Measurements from ENCODE around the gene HOXA3. TPM values are rescaled to one million over a fixed set of nuclear protein-coding genes. Genes with fewer than 3 reads are reported as not detected.
A peak's percentile ranks its signal among the peaks of the same experiment; 100 is the strongest.

Gene HOXA3
- total and polyA plus RNA-seq, 2 of the 13 experiments (the other 11 are each of a cell fraction or from before 2014, with no cell fraction given) = 2.9 to 4.6 TPM

DNA sequence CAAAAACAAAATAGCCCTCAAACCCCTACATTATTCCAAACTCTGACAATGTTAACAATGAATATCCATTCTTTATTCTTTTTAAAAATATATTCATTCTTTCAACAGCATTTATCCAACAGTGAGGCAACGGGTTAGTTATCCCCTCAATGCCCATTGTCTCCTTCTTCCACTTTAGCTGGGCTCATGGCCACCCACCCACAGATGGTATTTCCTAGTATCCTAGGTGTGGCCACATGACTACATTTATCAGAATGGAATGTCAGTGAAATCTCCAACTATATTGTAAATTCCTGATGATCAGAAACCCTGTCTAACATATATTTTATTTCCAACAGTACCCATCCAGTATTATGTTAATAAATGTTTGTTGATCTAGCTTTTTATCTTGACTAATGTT, 70.2 kb downstream of the HOXA3 start:
- 73% methylated on average over 1 of the region's 1 CpG for WGBS (ENCODE audit: low lambda C conversion rate)
- no peak for DNase-seq (ENCODE audit: low spot score)
- H3K79me2 ChIP-seq (ENCODE audit: insufficient read depth, low read length) = no peaks in the 10 kb centered on the region
- no peaks in the 10 kb centered on the region for H3K36me3 ChIP-seq (replicated peaks in 1 of 2; ENCODE audit: control insufficient read depth in 1 of 2, insufficient read depth in 2 of 2, low read length in 2 of 2)
- no peaks in the 10 kb centered on the region for H4K20me1 ChIP-seq (ENCODE audit: insufficient read depth, low read length)
- no peak for FAIRE-seq
- ChIA-PET CTCF (ENCODE audit: low intra/inter-chr PET ratio, low total read pairs) (no interaction called here), POLR2A (no interaction called here)
- TF ChIP-seq AGO1 (IDR thresholded peaks at IDR 0.05; ENCODE audit: low read depth, low read length, poor library complexity, severe bottlenecking) = no peak
- TF ChIP-seq NKX3-1 (CRISPR knock-in tag; IDR thresholded peaks at IDR 0.05) = no peak
- TF ChIP-seq THAP11 (CRISPR knock-in tag; IDR thresholded peaks at IDR 0.05) = no peak
- TF ChIP-seq REL (CRISPR knock-in tag; conservative IDR thresholded peaks at IDR 0.05) = no peak
- TF ChIP-seq ZNF709 (CRISPR knock-in tag; IDR thresholded peaks at IDR 0.05) = no peak
- TF ChIP-seq CBX2 (IDR thresholded peaks at IDR 0.05; ENCODE audit: low read depth, low read length) = no peak
- no peak for TF ChIP-seq CBX2 (CRISPR knock-in tag; IDR thresholded peaks at IDR 0.05; ENCODE audit: low read depth)
- TF ChIP-seq JDP2 (CRISPR knock-in tag; IDR thresholded peaks at IDR 0.05; ENCODE audit: borderline replicate concordance) = no peak
- TF ChIP-seq ZNF775 (CRISPR knock-in tag; IDR thresholded peaks at IDR 0.05; ENCODE audit: borderline replicate concordance) = no peak
- TF ChIP-seq CBX5 (CRISPR knock-in tag; IDR thresholded peaks at IDR 0.05; ENCODE audit: borderline replicate concordance) = no peak
- H3K9ac ChIP-seq (ENCODE audit: insufficient read depth, low read depth, low read length) = no peak overlapping the region
- in situ Hi-C loops (cut with HindIII; ENCODE audit: extremely low pct_ligation_motif_present, low pct_unique_long_range_greater_than_20kb) = no loop called here
- H3K4me3 ChIP-seq (replicated peaks in 1 of 3; ENCODE audit: insufficient read depth in 1 of 3, low read depth in 2 of 3, low read length in 3 of 3) = no peak overlapping the region
- intact Hi-C loops (cut with micrococcal nuclease; ENCODE audit: unreplicated experiment) = no loop called here
- ATAC-seq = no peak
- no peaks in the 10 kb centered on the region for H3K27me3 ChIP-seq (ENCODE audit: control insufficient read depth in 1 of 2, insufficient read depth in 2 of 2, low read length in 2 of 2)
- no peak overlapping the region for H3K4me2 ChIP-seq (ENCODE audit: low read depth, low read length)
- no TSS peak for BruUV-seq (replicated peaks)
- no peak overlapping the region for H3K27ac ChIP-seq (ENCODE audit: extremely low read length, insufficient read depth, low read length)
- H2AFZ ChIP-seq (ENCODE audit: low read length) = no peak overlapping the region
- peaks cover 27% of the 10 kb centered on the region for H3K4me1 ChIP-seq (ENCODE audit: insufficient read depth, low read length)
- no peaks in the 10 kb centered on the region for H3K9me3 ChIP-seq (ENCODE audit: low read length)

DNA sequence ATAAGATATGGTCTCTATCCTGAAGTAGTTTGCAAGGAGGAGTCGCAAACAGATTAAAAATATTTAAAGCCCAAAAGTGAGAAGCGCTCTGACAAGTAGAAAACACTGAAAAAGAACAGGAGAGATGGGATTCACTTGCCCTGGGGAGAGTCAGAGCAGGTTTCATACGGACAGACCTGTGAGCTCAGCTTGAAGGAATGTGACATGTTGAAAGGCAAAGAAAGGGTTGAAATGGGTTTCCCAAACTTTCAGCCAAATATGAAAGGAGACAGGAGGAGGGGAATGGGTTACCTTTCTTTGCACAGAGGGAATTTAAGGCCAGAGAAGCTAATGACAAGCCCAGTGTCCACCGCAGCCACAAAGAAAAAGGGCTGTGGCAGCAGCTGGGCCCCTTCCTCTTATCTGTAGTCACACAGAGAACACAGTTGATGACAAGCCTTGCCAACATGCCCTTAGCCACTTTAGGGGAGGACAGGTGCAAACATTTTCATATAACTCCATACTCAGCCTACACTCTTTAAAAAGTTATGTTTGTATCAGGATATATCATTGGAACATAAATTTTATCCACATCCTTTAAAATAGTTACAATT, 71.4 kb downstream of the HOXA3 start:
- POLR2A ChIA-PET = interaction anchor here (1.5 kb wide), 1 partner anchor 41 kb away, joined by 9 read pairs; no protein-coding TSS in a partner anchor
- peak; percentile 50 for DNase-seq (ENCODE audit: low spot score)
- CTCF ChIA-PET (ENCODE audit: low intra/inter-chr PET ratio, low total read pairs) = no interaction called here
- Histone ChIP-seq H3K4me2 (ENCODE audit: low read depth, low read length) (peak overlapping the region; percentile 46), H3K4me1 (ENCODE audit: insufficient read depth, low read length) (peaks cover 27% of the 10 kb centered on the region), H3K9me3 (ENCODE audit: low read length) (no peaks in the 10 kb centered on the region), H3K27me3 (ENCODE audit: control insufficient read depth in 1 of 2, insufficient read depth in 2 of 2, low read length in 2 of 2) (no peaks in the 10 kb centered on the region), H3K79me2 (ENCODE audit: insufficient read depth, low read length) (no peaks in the 10 kb centered on the region), H3K27ac (ENCODE audit: extremely low read length, insufficient read depth, low read length) (no peak overlapping the region), H3K4me3 (replicated peaks in 1 of 3; ENCODE audit: insufficient read depth in 1 of 3, low read depth in 2 of 3, low read length in 3 of 3) (no peak overlapping the region), H4K20me1 (ENCODE audit: insufficient read depth, low read length) (no peaks in the 10 kb centered on the region), H3K36me3 (replicated peaks in 1 of 2; ENCODE audit: control insufficient read depth in 1 of 2, insufficient read depth in 2 of 2, low read length in 2 of 2) (no peaks in the 10 kb centered on the region), H3K9ac (ENCODE audit: insufficient read depth, low read depth, low read length) (no peak overlapping the region), H2AFZ (ENCODE audit: low read length) (no peak overlapping the region)
- intact Hi-C loops (cut with micrococcal nuclease; ENCODE audit: unreplicated experiment) (no loop called here), in situ Hi-C loops (cut with HindIII; ENCODE audit: extremely low pct_ligation_motif_present, low pct_unique_long_range_greater_than_20kb) (no loop called here)
- no TSS peak for BruUV-seq (replicated peaks)
- peak; percentile 79 for ATAC-seq
- TF ChIP-seq, protein P1, sequence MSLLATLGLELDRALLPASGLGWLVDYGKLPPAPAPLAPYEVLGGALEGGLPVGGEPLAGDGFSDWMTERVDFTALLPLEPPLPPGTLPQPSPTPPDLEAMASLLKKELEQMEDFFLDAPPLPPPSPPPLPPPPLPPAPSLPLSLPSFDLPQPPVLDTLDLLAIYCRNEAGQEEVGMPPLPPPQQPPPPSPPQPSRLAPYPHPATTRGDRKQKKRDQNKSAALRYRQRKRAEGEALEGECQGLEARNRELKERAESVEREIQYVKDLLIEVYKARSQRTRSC (CRISPR knock-in tag; IDR thresholded peaks at IDR 0.05; ENCODE audit: low read depth) = no peak
- TF ChIP-seq TEAD3 (CRISPR knock-in tag; optimal IDR thresholded peaks at IDR 0.05; ENCODE audit: borderline replicate concordance) (peak; percentile 34), ZNF7 (CRISPR knock-in tag; IDR thresholded peaks at IDR 0.05) (0 out of 2 replicates have a peak, but pooled peaks have one; percentile 12), IKZF1 (IDR thresholded peaks at IDR 0.05) (no peak), FOSL2 (CRISPR knock-in tag; IDR thresholded peaks at IDR 0.05) (peak; percentile 31; the same call in 1 of the 2 replicates)
- TF ChIP-seq, protein P2, sequence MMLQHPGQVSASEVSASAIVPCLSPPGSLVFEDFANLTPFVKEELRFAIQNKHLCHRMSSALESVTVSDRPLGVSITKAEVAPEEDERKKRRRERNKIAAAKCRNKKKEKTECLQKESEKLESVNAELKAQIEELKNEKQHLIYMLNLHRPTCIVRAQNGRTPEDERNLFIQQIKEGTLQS (CRISPR knock-in tag; IDR thresholded peaks at IDR 0.05) = 0 out of 2 replicates have a peak, but pooled peaks have one; percentile 59
- no peak for FAIRE-seq
- 12% methylated on average over 4 of the region's 4 CpGs for WGBS (ENCODE audit: low lambda C conversion rate)

Data from HepG2 (cell line).